ENCODE data around the gene RIMKLB.
A peak's percentile ranks its signal among the peaks of the same experiment; 100 is the strongest.
"Not testable (repeated sequence)": the region's sequence is repeated elsewhere in the genome, so short reads cannot be mapped to it uniquely, and the experiment has no call there.

The RIMKLB gene

GRCh38 chr12:8781381-8782127 lies 83.8 kb downstream of the RIMKLB start:
- Mint-ChIP-seq H3K4me1 (peaks cover 8% of the 10 kb centered on the region), H3K27ac (peak overlapping the region; percentile 60), H3K36me3 (ENCODE audit: low read depth) (peaks cover 25% of the 10 kb centered on the region), H3K4me3 (no peak overlapping the region), H3K27me3 (ENCODE audit: low read depth, poor library complexity) (no peaks in the 10 kb centered on the region), H3K9me3 (peaks cover 6% of the 10 kb centered on the region)
- TF ChIP-seq CTCF (IDR thresholded peaks at IDR 0.05), result no peak
- DNase-seq, result no peak

- Mint-ChIP-seq H3K4me1 (peaks cover 11% of the 10 kb centered on the region), H3K27ac (no peak overlapping the region), H3K36me3 (ENCODE audit: low read depth) (peaks cover 21% of the 10 kb centered on the region), H3K9me3 (peaks cover 10% of the 10 kb centered on the region), H3K4me3 (no peak overlapping the region), H3K27me3 (ENCODE audit: low read depth, poor library complexity) (peaks cover 4% of the 10 kb centered on the region)
- TF ChIP-seq CTCF (IDR thresholded peaks at IDR 0.05), result no peak
- DNase-seq, result no peak
These were observed 86.6 kb downstream of the RIMKLB start for GRCh38 chr12:8784290-8784888.

DNA sequence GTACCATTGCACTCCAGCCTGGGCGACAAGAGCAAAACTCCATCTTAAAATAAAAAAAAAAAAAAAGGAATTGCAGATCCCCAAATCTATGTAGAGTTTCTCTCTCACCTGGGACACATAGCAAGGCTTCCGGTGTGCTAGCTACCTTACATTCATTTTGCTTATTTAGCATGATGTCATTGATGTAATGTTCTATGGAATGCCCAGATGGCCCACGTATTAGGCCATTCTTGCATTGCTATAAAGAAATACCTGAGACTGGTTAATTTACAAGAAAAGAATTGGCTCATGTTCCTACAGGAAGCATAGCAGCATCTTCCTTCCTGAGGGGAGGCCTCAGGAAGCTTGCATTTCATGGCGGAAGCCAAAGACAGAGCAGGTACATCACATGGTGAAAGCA lies 87.7 kb downstream of the RIMKLB start:
- Mint-ChIP-seq H3K27me3 (ENCODE audit: low read depth, poor library complexity) (peaks cover 4% of the 10 kb centered on the region), H3K9me3 (peaks cover 15% of the 10 kb centered on the region), H3K4me3 (no peak overlapping the region), H3K36me3 (ENCODE audit: low read depth) (peaks cover 27% of the 10 kb centered on the region), H3K27ac (no peak overlapping the region), H3K4me1 (peaks cover 22% of the 10 kb centered on the region)
- DNase-seq, result no peak
- no peak for TF ChIP-seq CTCF (IDR thresholded peaks at IDR 0.05)

- Mint-ChIP-seq H3K4me1 (peaks cover 27% of the 10 kb centered on the region), H3K9me3 (peaks cover 32% of the 10 kb centered on the region), H3K36me3 (ENCODE audit: low read depth) (peaks cover 39% of the 10 kb centered on the region)
- H3K27ac Mint-ChIP-seq; H3K27me3 Mint-ChIP-seq (ENCODE audit: low read depth, poor library complexity); H3K4me3 Mint-ChIP-seq; DNase-seq: not testable (repeated sequence)
These were observed 89.4 kb downstream of the RIMKLB start for GRCh38 chr12:8787206-8787605.

DNA sequence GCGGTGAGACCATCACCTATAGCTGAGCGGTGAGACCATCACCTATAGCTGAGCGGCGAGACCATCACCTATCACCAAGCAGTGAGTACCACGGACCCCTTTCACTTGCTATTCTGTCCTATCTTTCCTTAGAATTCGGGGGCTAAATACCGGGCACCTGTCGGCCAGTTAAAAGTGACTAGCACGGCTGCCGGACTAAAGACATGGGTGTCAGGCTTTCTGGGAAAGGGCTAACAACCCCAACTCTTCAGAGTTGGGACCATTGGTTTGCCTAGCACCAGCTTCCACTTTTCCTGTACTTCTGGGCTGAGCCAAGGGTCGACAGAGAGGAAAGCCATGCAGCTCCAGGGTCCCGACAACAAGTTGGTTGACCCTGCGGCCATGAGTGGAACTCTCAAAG lies 90.9 kb downstream of the RIMKLB start:
- H3K27me3 Mint-ChIP-seq (ENCODE audit: low read depth, poor library complexity); DNase-seq: not testable (repeated sequence)
- H3K27ac Mint-ChIP-seq, result peak overlapping the region; percentile 81
- H3K36me3 Mint-ChIP-seq (ENCODE audit: low read depth), result peaks cover 46% of the 10 kb centered on the region
- H3K9me3 Mint-ChIP-seq, result peaks cover 47% of the 10 kb centered on the region
- peak overlapping the region; percentile 91 for H3K4me3 Mint-ChIP-seq
- H3K4me1 Mint-ChIP-seq, result peaks cover 27% of the 10 kb centered on the region

DNA sequence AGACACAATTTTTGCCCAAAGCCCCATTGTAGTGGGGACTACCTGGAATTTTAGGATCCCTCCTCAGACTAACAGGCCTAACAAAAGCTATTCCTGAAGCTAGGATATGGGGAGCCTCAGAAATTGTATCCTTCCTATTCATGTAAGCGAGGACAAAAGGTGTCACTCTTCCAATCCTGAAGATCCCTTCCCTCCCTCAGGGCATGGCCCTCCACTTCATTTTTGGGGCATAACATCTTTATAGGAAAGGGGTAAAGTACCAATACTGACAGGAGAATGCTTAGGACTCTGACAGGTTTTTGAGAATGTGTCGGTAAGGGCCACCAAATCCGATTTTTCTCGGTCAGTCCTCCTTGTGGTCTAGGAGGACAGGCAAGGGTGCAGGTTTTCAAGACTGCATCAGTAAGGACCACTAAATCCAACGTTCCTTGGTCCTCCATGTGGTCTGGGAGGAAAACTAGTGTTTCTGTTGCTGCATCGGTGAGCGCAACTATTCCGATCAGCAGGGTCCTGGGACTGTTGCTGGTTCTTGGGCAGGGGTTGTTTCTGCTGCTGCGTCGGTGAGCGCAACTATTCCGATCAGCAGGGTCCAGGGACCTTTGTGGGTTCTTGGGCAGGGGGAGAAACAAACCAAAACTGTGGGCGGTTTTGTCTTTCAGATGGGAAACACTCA lies 91.7 kb downstream of the RIMKLB start:
- H3K9me3 Mint-ChIP-seq, result peaks cover 54% of the 10 kb centered on the region
- H3K4me1 Mint-ChIP-seq, result peaks cover 27% of the 10 kb centered on the region
- peak overlapping the region; percentile 91 for H3K4me3 Mint-ChIP-seq
- peaks cover 54% of the 10 kb centered on the region for H3K36me3 Mint-ChIP-seq (ENCODE audit: low read depth)
- H3K27me3 Mint-ChIP-seq (ENCODE audit: low read depth, poor library complexity); H3K27ac Mint-ChIP-seq; DNase-seq: not testable (repeated sequence)

GRCh38 chr12:8793226-8793625 lies 95.4 kb downstream of the RIMKLB start:
- H3K9me3 Mint-ChIP-seq, result peaks cover 65% of the 10 kb centered on the region
- H3K4me1 Mint-ChIP-seq, result peaks cover 27% of the 10 kb centered on the region
- DNase-seq; H3K27me3 Mint-ChIP-seq (ENCODE audit: low read depth, poor library complexity); H3K27ac Mint-ChIP-seq; H3K4me3 Mint-ChIP-seq: not testable (repeated sequence)
- peaks cover 66% of the 10 kb centered on the region for H3K36me3 Mint-ChIP-seq (ENCODE audit: low read depth)

DNA sequence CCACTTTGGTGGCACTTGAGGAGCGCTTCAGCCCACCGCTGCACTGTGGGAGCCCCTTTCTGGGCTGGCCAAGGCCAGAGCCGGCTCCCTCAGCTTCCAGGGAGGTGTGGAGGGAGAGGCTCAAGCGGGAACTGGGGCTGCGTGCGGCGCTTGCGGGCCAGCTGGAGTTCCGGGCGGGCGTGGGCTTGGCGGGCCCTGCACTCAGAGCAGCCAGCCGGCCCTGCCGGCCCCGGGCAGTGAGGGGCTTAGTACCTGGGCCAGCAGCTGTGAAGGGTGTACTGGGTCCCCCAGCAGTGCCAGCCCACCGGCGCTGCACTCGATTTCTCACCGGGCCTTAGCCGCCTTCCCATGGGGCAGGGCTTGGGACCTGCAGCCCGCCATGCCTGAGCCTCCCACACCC lies 96.8 kb downstream of the RIMKLB start:
- Mint-ChIP-seq H3K9me3 (peaks cover 79% of the 10 kb centered on the region), H3K4me1 (peaks cover 14% of the 10 kb centered on the region), H3K36me3 (ENCODE audit: low read depth) (peaks cover 76% of the 10 kb centered on the region)
- not testable (repeated sequence) for DNase-seq; H3K27me3 Mint-ChIP-seq (ENCODE audit: low read depth, poor library complexity); H3K4me3 Mint-ChIP-seq; H3K27ac Mint-ChIP-seq

Data from nephron progenitor cell (in vitro differentiated cells).